ENCODE measurements around the gene GSK3A. TPM values are rescaled to one million over a fixed set of nuclear protein-coding genes. Genes with fewer than 3 reads are reported as not detected.

The GSK3A gene
- total and polyA plus RNA-seq, 9 of the 15 experiments (the other 6 are each of a cell fraction or from before 2014, with no cell fraction given): 0.62 to 90.7 (median 33.3) TPM

DNA sequence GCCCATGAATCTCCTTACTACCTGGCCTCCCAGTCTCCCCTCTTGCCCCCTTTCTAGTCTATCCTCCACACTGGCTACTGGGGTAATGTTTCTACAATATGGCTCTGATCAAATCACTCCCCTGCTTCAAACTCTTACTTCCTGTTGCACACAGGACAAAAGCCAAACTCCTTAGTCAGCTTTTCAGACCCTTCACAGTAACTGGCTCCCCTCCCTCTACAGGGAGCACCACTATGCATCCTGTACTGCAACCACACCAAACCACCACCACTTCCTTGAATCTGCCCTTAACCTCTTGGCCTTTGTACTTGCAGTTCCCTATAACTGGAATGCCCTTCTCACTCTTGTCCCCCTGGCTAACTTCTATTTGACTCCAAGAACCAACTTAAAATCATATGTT is 57.1 kb downstream of the GSK3A start:
- TF ChIP-seq MAFK (IDR thresholded peaks at IDR 0.05; ENCODE audit: low read length) (0 out of 2 replicates have a peak, but pooled peaks have one; percentile 43), SIN3B (IDR thresholded peaks at IDR 0.05; ENCODE audit: low read depth) (no peak), KDM2B (CRISPR knock-in tag; IDR thresholded peaks at IDR 0.05) (no peak), MAFF (IDR thresholded peaks at IDR 0.05; ENCODE audit: low read length) (peak; percentile 46; the same call in 1 of the 2 replicates), BMI1 (IDR thresholded peaks at IDR 0.05; ENCODE audit: low read length) (no peak), SREBF1 (IDR thresholded peaks at IDR 0.05; ENCODE audit: borderline replicate concordance, low read depth, low read length) (no peak), SUPT5H (IDR thresholded peaks at IDR 0.05) (no peak), C11orf30 (IDR thresholded peaks at IDR 0.05; ENCODE audit: low read depth) (peak; percentile 82), DIDO1 (tag; IDR thresholded peaks at IDR 0.05; ENCODE audit: low read depth) (no peak), MAFG (tag; conservative IDR thresholded peaks at IDR 0.05) (peak; percentile 61), ZNF316 (IDR thresholded peaks at IDR 0.05) (peak; percentile 87)
- TF ChIP-seq, protein P1, sequence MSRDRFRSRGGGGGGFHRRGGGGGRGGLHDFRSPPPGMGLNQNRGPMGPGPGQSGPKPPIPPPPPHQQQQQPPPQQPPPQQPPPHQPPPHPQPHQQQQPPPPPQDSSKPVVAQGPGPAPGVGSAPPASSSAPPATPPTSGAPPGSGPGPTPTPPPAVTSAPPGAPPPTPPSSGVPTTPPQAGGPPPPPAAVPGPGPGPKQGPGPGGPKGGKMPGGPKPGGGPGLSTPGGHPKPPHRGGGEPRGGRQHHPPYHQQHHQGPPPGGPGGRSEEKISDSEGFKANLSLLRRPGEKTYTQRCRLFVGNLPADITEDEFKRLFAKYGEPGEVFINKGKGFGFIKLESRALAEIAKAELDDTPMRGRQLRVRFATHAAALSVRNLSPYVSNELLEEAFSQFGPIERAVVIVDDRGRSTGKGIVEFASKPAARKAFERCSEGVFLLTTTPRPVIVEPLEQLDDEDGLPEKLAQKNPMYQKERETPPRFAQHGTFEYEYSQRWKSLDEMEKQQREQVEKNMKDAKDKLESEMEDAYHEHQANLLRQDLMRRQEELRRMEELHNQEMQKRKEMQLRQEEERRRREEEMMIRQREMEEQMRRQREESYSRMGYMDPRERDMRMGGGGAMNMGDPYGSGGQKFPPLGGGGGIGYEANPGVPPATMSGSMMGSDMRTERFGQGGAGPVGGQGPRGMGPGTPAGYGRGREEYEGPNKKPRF (IDR thresholded peaks at IDR 0.05; ENCODE audit: low read depth, low read length): no peak
- TF ChIP-seq, protein P2, sequence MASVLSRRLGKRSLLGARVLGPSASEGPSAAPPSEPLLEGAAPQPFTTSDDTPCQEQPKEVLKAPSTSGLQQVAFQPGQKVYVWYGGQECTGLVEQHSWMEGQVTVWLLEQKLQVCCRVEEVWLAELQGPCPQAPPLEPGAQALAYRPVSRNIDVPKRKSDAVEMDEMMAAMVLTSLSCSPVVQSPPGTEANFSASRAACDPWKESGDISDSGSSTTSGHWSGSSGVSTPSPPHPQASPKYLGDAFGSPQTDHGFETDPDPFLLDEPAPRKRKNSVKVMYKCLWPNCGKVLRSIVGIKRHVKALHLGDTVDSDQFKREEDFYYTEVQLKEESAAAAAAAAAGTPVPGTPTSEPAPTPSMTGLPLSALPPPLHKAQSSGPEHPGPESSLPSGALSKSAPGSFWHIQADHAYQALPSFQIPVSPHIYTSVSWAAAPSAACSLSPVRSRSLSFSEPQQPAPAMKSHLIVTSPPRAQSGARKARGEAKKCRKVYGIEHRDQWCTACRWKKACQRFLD (CRISPR knock-in tag; IDR thresholded peaks at IDR 0.05): no peak
- intact Hi-C loops (cut with micrococcal nuclease): loop anchor here (2.0 kb wide), 1 partner anchor 52 kb away; the partner anchor contains the start of gene POU2F2
- ChIA-PET CTCF (ENCODE audit: low intra/inter-chr PET ratio) (interaction anchor here (0.6 to 1.3 kb wide), 4 partner anchors 52 to 140 kb away, joined by 3 to 6 read pairs (median 4); partner anchors contain the start of gene MEGF8), POLR2A (interaction anchor here (0.7 kb wide), 1 partner anchor 100 kb away, joined by 3 read pairs; no protein-coding TSS in a partner anchor)
- H4K20me1 ChIP-seq (replicated peaks; ENCODE audit: control insufficient read depth, insufficient read depth, low read length): 0 out of 2 replicates have a peak, but pooled peaks cover 6% of the 10 kb centered on the region
- in situ Hi-C loops (cut with MboI): no loop called here
- no peaks in the 10 kb centered on the region for H3K9me3 ChIP-seq (replicated peaks; ENCODE audit: control insufficient read depth, insufficient read depth, low read depth, low read length)
- no peaks in the 10 kb centered on the region for H3K36me3 ChIP-seq (ENCODE audit: control insufficient read depth, insufficient read depth, low read length)
- no peak overlapping the region for H3K4me2 ChIP-seq (ENCODE audit: insufficient read depth, low read length)
- H3K79me2 ChIP-seq (ENCODE audit: control insufficient read depth, insufficient read depth, low read length): no peaks in the 10 kb centered on the region
- no TSS peak for BruUV-seq (replicated peaks)
- H3K9ac ChIP-seq (ENCODE audit: insufficient read depth in 1 of 2, low read depth in 2 of 2, low read length in 2 of 2): no peak overlapping the region
- no peak overlapping the region for H3K4me3 ChIP-seq
- no peaks in the 10 kb centered on the region for H3K9me1 ChIP-seq (ENCODE audit: control insufficient read depth, insufficient read depth, low read length)
- DNase-seq (ENCODE audit: extremely low read depth in 1 of 4, low spot score in 3 of 4) (no peak), FAIRE-seq (no peak), ATAC-seq (no peak)
- no peak overlapping the region for H2AFZ ChIP-seq (ENCODE audit: low read depth, low read length)
- no peak overlapping the region for H3K27ac ChIP-seq (ENCODE audit: extremely low read depth, low read depth, low read length)
- peaks cover 11 to 14% of the 10 kb centered on the region in 2 experiments for H3K27me3 ChIP-seq (ENCODE audit: control insufficient read depth in 2 of 2, insufficient read depth in 2 of 2, low read length in 2 of 2)
- peaks cover 0 to 6% of the 10 kb centered on the region in 2 experiments; a peak in 2 of 5 replicates for H3K4me1 ChIP-seq (replicated peaks in 1 of 2; ENCODE audit: control insufficient read depth in 2 of 2, insufficient read depth in 2 of 2, low read length in 2 of 2)
